Stimulated activated CD8-positive, alpha-beta memory T cell treated with anti-CD3 and anti-CD28 coated beads, Interleukin-7, amount 100 ng/mL, for 48 hours (primary cell): Measurements from ENCODE around the gene NFE2L2.
"Not testable (repeated sequence)": the region's sequence is repeated elsewhere in the genome, so short reads cannot be mapped to it uniquely, and the experiment has no call there.

ENCODE experiments used
- DNase-seq, 2 donors: peaks; one replicate each; pipeline ENCODE4 v3.0.0-alpha.2; 2020; ENCODE audit warnings: low read depth in 1 of 2; ENCODE audit errors: extremely low read depth in 1 of 2

The NFE2L2 gene

DNA sequence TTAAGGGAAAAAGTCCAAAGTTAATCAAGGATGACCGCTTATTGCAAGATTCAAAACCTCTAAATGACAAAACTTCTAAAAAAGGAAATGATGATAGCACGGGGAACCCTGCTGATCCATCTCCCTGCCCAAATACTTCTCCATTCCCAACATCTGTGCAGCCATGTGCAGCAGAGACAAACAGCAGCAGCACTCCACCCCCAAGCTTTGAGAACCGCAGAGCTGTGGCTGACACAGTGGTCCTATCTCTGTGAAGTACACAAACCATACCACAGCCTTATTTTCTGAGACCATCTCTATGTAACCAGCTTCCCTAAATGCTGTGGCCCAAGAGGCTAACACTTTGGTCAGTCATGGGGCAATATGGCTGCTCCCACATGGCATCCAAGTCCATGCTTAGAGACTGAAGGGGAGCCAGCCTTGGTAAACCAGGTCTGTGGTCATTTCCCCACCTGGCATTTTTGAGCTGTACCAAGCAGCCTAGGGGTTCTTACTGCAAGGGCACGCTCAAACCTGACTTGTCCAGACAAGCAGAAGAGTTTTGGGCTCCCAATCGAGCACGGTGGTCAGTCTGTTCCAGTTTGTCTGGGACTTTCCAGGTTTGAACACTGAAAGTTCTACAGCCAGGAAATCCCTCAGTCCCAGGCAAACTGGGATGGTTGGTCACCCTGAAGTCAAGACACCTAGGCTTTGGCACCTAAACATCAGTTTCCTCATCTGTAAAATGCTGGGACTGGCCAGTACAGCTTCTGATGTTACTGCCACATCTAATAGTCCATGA lies 17.1 kb upstream of the NFE2L2 start:
- DNase-seq: no peak

DNA sequence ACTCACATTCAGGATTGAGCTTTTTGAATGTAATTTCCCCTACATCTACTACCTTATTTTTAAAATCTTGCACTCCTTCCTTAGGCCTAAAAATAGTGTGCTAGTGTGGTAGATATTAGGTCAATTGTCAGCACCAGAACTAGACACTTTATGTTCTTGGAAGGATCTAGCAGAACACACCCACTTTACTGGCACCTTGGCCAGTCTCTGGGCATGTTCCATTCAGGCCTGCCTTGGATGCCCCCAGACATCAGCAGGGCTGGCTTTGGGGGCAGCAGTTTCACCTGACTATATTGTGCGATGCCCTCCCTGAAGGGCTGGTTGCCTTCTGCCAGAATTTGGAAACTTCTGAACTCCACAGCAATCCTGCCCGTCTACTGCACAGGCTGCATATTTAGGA lies 15.3 kb upstream of the NFE2L2 start:
- no peak for DNase-seq

DNA sequence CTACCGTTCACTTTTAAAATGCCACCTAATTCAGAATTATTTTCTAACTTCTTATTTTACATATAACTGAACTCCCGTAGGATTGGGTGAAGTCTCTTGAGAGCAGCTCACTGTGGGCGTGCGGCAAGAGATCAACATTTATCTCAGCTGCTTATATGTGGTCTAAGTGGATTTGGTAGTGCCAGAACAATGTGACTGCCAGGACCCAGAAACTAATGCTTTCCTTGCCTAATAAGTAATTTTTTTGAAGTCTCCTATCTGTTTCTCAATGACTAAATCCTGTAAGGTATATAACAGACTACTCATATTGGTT lies 11.2 kb upstream of the NFE2L2 start:
- no peak for DNase-seq

DNA sequence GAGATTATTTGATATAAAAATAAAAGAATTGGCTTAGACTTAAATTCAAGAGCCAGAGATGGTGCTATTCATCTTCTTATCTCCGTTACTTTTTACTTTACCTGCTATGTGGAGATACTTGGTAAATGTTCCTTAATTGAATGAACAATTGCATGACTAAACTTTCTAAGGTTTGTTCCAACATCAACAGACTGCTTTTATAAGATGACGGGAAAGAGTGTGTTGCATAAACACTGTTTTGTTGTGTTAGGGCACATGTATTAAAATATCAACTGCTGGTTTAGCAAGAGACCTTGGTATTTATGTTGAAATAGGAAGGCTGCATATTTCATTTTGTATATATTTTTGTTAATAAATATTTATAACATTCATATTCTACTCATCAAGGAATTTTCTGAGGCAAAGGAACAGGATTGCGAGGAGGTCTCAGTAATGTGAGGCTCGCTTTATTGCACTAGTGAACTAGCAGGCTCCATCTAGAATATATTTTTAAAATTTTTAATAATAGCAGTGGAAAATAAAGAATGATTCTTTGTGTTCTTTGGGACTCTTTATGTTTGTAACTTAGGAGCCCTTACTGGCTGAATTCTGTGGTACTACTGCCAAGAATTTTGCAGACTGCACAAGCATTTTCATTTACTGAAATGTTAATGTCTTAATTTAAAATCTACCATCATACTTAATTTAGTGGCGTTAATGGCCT lies 10.7 kb upstream of the NFE2L2 start:
- DNase-seq: no peak

DNA sequence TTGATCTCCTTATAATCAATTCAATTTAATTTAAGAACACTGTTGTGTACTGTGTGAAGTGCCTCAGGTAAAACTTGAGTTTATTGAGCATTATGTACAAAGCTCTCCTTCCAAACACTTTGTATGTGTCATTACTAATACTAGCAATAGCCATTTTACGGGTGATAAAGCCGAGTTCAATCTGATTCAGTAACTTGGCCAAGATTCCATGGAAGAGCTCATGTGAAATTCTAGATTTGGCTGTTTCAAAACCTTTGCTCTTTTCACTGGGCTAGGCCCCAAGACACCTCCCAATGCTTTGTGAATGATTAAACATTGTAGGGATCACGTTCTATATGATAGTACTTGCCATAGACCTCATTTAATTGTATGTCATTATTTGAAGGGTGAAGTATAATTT lies 8.9 kb upstream of the NFE2L2 start:
- no peak for DNase-seq

DNA sequence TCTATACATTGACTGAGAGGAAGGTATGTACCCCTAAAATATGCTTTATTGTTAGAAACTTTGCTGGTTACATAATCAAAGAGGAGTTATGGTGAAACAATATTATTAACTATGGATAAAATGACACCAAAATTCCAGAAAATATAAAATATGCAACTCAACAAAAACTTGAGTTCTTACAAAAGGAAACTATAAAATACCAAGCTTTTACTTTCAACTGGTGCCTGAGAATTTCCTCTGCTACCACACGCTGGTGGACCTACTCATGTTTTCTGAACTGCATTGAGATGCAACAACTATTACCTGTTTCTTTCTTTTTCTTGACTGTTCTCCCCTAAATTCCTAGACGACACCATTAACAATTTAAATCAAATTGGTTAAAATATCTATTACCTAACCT lies 8.2 kb upstream of the NFE2L2 start:
- DNase-seq: no peak

DNA sequence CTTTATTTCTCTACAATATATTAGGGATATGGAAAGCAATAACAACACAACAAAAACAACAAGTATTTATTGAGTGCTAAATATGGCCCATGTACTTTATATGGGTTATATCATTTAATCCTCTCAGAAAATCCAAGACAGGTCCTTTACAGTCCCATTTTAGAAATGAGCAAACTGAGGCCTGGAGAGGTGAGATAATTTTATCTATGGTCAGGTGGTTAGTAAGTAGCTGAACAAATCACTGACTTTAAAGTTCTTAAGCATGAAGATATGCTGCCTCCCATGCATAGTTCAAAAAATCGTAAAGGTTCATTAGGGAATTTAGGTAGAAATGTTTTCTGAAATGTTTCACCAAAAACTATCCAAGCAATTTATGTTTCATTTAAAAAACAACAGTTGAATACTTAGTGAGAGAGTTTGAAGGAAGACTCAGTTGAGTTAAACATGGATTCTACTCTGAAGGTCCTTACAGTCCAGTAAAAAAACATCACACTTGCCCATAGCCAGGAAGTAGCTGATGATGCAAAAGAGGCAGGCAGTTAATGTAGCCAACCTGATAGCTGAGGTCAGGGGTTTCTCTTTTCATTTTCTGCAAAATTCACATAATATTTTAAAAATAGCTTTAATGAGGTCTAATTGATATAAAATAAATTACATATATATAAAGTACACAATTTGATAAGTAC lies 7.6 kb upstream of the NFE2L2 start:
- no peak for DNase-seq

DNA sequence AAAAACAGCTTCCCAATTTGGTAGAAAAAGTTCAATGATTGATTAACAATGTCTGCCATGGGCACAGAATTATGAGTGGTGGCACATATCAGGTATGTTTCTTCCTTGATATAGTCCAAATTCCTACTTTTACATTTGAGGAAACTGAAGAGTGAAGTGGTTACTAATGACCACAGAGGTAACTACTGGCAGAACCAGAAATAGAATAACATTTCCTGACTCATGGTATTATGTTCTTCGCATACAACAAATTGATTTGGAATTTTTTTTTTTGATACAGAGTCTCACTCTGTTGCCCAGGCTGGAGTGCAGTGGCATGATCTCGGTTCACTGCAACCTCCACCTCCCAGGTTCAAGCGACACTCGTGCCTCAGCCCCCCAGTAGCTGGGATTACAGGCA lies 6.0 kb upstream of the NFE2L2 start:
- no peak for DNase-seq

- no peak for DNase-seq
Measured at GRCh38 chr2:177268901-177269300, 4.4 kb upstream of the NFE2L2 start.

DNA sequence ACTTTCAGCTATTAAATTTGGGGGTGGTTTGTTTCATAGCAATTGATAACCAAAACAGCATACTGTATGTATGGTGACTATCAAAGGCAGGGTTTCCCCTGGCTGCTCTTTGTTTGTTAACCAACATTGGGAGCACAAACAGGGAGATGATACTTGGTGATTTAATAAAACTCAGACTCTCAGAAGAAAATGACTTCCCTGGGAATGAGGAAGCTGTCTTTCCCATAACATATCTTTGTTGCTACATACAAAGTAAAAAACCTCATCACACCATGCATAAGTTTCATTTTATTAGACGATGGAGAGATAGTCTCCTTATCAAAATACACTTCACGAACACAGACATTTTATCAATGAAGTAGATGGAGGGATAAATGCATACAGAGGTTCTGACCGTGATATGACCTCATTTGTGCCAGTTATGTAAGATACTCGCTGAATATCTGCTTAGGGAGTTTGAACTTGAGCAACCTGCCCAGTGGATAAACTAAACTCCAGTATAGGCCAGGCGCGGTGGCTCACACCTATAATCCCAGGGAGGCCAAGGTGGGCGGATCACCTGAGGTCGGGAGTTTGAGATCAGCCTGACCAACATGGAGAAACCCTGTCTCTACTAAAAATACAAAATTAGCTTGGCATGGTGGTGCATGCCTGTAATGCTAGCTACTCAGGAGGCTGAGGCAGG lies 3.8 kb upstream of the NFE2L2 start:
- DNase-seq: no peak

GRCh38 chr2:177266955-177267354 lies 2.4 kb upstream of the NFE2L2 start:
- not testable (repeated sequence) for DNase-seq

- DNase-seq: no peak
Measured at GRCh38 chr2:177265824-177266817, 1.6 kb upstream of the NFE2L2 start.

- no peak for DNase-seq
Measured at GRCh38 chr2:177264209-177264692, 276 bp downstream of the NFE2L2 start.

DNA sequence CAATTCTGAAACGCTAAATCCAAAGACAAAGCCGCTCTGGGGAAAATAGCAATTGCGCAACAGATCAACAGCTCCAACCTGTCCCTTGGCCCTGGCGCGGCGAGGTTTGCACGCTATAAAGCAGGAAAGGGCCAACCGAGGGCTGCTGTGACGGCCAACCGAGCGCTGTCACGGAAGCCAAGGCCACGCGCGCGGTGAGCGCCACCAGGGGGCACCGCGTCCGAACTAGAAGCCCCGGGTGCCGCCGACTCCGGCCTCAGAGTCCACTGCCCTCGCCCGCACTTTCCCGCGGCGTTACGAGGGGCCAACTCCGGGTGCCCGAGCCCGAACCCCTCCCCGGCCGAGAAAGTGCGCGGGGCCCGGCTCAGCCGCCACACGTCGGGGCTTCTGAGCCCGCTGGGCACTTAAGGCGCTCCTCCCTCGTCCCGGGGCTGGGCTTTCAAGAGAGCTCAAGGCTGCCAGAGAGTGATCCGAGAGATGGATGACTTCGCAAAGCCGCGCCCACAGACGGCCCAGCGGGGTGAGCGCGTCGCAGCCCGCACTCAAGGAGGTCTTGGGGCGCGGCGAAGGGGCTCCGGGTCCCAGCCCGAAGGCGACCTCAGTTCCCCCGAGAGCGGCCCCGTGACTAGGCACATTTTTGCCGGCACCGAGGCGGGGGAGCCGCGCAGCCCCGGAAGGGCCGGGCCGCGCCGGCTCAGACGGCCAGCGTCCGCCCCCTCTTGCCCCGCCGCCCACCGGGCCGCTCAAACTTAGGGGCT lies 897 bp downstream of the NFE2L2 start:
- DNase-seq: peak; percentile 84 to 85

DNA sequence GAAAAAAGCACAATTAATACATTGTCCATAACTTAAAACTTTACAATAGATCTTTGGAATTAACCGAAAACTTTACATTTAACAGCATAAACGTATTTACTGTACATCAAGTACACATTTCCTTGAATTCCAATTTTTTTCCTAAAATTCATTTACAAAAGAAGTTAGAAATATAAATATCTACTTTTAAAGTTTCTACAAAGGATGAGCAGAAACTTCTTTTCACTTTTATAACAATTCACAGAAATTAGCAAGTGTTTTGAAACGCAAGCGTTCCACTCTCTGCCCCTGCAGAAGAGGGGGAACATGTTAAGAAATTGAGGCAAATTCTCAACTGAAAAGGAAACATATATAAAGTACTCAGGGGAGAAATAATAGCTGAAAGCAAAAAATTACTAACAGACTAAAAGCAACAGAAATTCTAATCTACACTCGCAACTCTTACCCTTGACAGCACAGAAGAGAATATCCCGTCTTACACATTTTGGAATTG lies 1.5 kb downstream of the NFE2L2 start:
- DNase-seq: no peak

- DNase-seq: no peak
Measured at GRCh38 chr2:177262092-177262491, 2.4 kb downstream of the NFE2L2 start.

- DNase-seq: no peak
Measured at GRCh38 chr2:177261116-177262060, 3.1 kb downstream of the NFE2L2 start.

- DNase-seq: no peak
Measured at GRCh38 chr2:177260379-177260778, 4.1 kb downstream of the NFE2L2 start.
